ENCODE results near the gene HOXC9. TPM values are rescaled to one million over a fixed set of nuclear protein-coding genes. Genes with fewer than 3 reads are reported as not detected.

Gene HOXC9
- polyA plus RNA-seq, 1 donor from 2014 or later: not detected

GRCh38 chr12:53956914-53957536 lies 42.9 kb upstream of the HOXC9 start:
- H3K4me3 Mint-ChIP-seq: peak overlapping the region in 3 of 4 donors; percentile 55 to 83 (median 79)

GRCh38 chr12:53958128-53958527 lies 41.8 kb upstream of the HOXC9 start:
- Mint-ChIP-seq H3K27ac (peak overlapping the region in 2 of 3 donors; percentile 20 to 87), H3K4me3 (peak overlapping the region in 1 of 4 donors; percentile 4), H3K27me3 (peaks cover 87% of the 10 kb centered on the region), H3K9me3 (peaks cover 0 to 8% (median 0%) of the 10 kb centered on the region in 3 donors), H3K36me3 (peaks cover 2% of the 10 kb centered on the region), H3K4me1 (peaks cover 4 to 14% (median 12%) of the 10 kb centered on the region in 3 donors)

More at GRCh38 chr12:53956914-53957536, 42.9 kb upstream of the HOXC9 start:
- H3K27ac Mint-ChIP-seq: peak overlapping the region; percentile 59 to 87 (median 86)
- peaks cover 2% of the 10 kb centered on the region for H3K36me3 Mint-ChIP-seq
- H3K27me3 Mint-ChIP-seq: peaks cover 84% of the 10 kb centered on the region
- H3K4me1 Mint-ChIP-seq: peaks cover 0 to 14% (median 12%) of the 10 kb centered on the region in 3 donors
- H3K9me3 Mint-ChIP-seq: peaks cover 0 to 8% (median 0%) of the 10 kb centered on the region in 3 donors

- peak overlapping the region in 1 of 4 donors; percentile 74 for H3K4me3 Mint-ChIP-seq
- H3K9me3 Mint-ChIP-seq: peaks cover 0 to 8% (median 0%) of the 10 kb centered on the region in 3 donors
- no peaks in the 10 kb centered on the region for H3K36me3 Mint-ChIP-seq
- H3K4me1 Mint-ChIP-seq: peaks cover 9 to 18% (median 13%) of the 10 kb centered on the region in 3 donors
- peak overlapping the region in 2 of 3 donors; percentile 83 to 87 for H3K27ac Mint-ChIP-seq
- peaks cover 86% of the 10 kb centered on the region for H3K27me3 Mint-ChIP-seq
Observed at GRCh38 chr12:53959314-53959713, 40.6 kb upstream of the HOXC9 start.

GRCh38 chr12:53960187-53961024 lies 39.6 kb upstream of the HOXC9 start:
- peak overlapping the region in 3 of 4 donors; percentile 4 to 74 (median 17) for H3K4me3 Mint-ChIP-seq
- H3K4me1 Mint-ChIP-seq: peaks cover 15 to 20% (median 18%) of the 10 kb centered on the region in 3 donors
- peak overlapping the region; percentile 49 to 87 (median 83) for H3K27ac Mint-ChIP-seq
- H3K27me3 Mint-ChIP-seq: peaks cover 90% of the 10 kb centered on the region
- no peaks in the 10 kb centered on the region for H3K36me3 Mint-ChIP-seq
- peaks cover 0 to 10% (median 0%) of the 10 kb centered on the region in 3 donors for H3K9me3 Mint-ChIP-seq

- Mint-ChIP-seq H3K27me3 (peaks cover 92% of the 10 kb centered on the region), H3K9me3 (peaks cover 0 to 14% (median 0%) of the 10 kb centered on the region in 3 donors), H3K36me3 (no peaks in the 10 kb centered on the region), H3K4me3 (peak overlapping the region in 3 of 4 donors; percentile 4 to 46 (median 17)), H3K27ac (peak overlapping the region; percentile 74 to 87 (median 78)), H3K4me1 (peaks cover 16 to 26% (median 19%) of the 10 kb centered on the region in 3 donors)
Observed at GRCh38 chr12:53961025-53961761, 38.8 kb upstream of the HOXC9 start.

- H3K27me3 Mint-ChIP-seq: peaks cover 91% of the 10 kb centered on the region
Observed at GRCh38 chr12:53963005-53963404, 37.0 kb upstream of the HOXC9 start.

GRCh38 chr12:53963434-53964314 lies 36.3 kb upstream of the HOXC9 start:
- peak overlapping the region in 3 of 4 donors; percentile 49 to 63 (median 59) for H3K4me3 Mint-ChIP-seq
- peak overlapping the region in 2 of 3 donors; percentile 48 to 87 for H3K27ac Mint-ChIP-seq
- H3K4me1 Mint-ChIP-seq: peaks cover 12 to 31% (median 13%) of the 10 kb centered on the region in 3 donors
- H3K36me3 Mint-ChIP-seq: peaks cover 2% of the 10 kb centered on the region
- H3K9me3 Mint-ChIP-seq: peaks cover 0 to 11% (median 0%) of the 10 kb centered on the region in 3 donors
- peaks cover 90% of the 10 kb centered on the region for H3K27me3 Mint-ChIP-seq

More at GRCh38 chr12:53963005-53963404, 37.0 kb upstream of the HOXC9 start:
- Mint-ChIP-seq H3K4me3 (peak overlapping the region in 2 of 4 donors; percentile 46 to 84), H3K36me3 (peaks cover 2% of the 10 kb centered on the region), H3K27ac (peak overlapping the region in 2 of 3 donors; percentile 3 to 87), H3K4me1 (peaks cover 12 to 31% (median 13%) of the 10 kb centered on the region in 3 donors), H3K9me3 (peaks cover 0 to 11% (median 0%) of the 10 kb centered on the region in 3 donors)

GRCh38 chr12:53964315-53964713 lies 35.6 kb upstream of the HOXC9 start:
- Mint-ChIP-seq H3K27me3 (peaks cover 91% of the 10 kb centered on the region), H3K9me3 (peaks cover 0 to 11% (median 0%) of the 10 kb centered on the region in 3 donors), H3K4me3 (peak overlapping the region in 2 of 4 donors; percentile 59 to 63), H3K4me1 (peaks cover 12 to 31% (median 14%) of the 10 kb centered on the region in 3 donors), H3K36me3 (peaks cover 2% of the 10 kb centered on the region), H3K27ac (peak overlapping the region in 1 of 3 donors; percentile 87)

- Mint-ChIP-seq H3K36me3 (peaks cover 2% of the 10 kb centered on the region), H3K27me3 (peaks cover 91% of the 10 kb centered on the region), H3K4me3 (peak overlapping the region in 2 of 4 donors; percentile 28 to 59), H3K27ac (peak overlapping the region; percentile 46 to 87 (median 59)), H3K4me1 (peaks cover 10 to 31% (median 12%) of the 10 kb centered on the region in 3 donors), H3K9me3 (peaks cover 0 to 9% (median 0%) of the 10 kb centered on the region in 3 donors)
Observed at GRCh38 chr12:53965281-53966084, 34.5 kb upstream of the HOXC9 start.

- peak overlapping the region in 3 of 4 donors; percentile 3 to 59 (median 51) for H3K4me3 Mint-ChIP-seq
- peaks cover 2% of the 10 kb centered on the region for H3K36me3 Mint-ChIP-seq
- H3K9me3 Mint-ChIP-seq: peaks cover 0 to 9% (median 0%) of the 10 kb centered on the region in 3 donors
- peaks cover 93% of the 10 kb centered on the region for H3K27me3 Mint-ChIP-seq
- peak overlapping the region; percentile 46 to 87 (median 59) for H3K27ac Mint-ChIP-seq
- H3K4me1 Mint-ChIP-seq: peaks cover 10 to 31% (median 12%) of the 10 kb centered on the region in 3 donors
Observed at GRCh38 chr12:53966085-53966384, 33.9 kb upstream of the HOXC9 start.

GRCh38 chr12:53966385-53967133 lies 33.4 kb upstream of the HOXC9 start:
- Mint-ChIP-seq H3K4me3 (peak overlapping the region in 2 of 4 donors; percentile 6 to 51), H3K9me3 (peaks cover 0 to 9% (median 0%) of the 10 kb centered on the region in 3 donors), H3K4me1 (peaks cover 10 to 31% (median 12%) of the 10 kb centered on the region in 3 donors), H3K36me3 (peaks cover 2% of the 10 kb centered on the region), H3K27me3 (peaks cover 94% of the 10 kb centered on the region), H3K27ac (peak overlapping the region; percentile 46 to 87 (median 59))

GRCh38 chr12:53967421-53967925 lies 32.5 kb upstream of the HOXC9 start:
- H3K36me3 Mint-ChIP-seq: peaks cover 2% of the 10 kb centered on the region
- H3K9me3 Mint-ChIP-seq: peaks cover 0 to 9% (median 0%) of the 10 kb centered on the region in 3 donors
- peaks cover 95% of the 10 kb centered on the region for H3K27me3 Mint-ChIP-seq
- H3K27ac Mint-ChIP-seq: peak overlapping the region; percentile 39 to 87 (median 40)
- peaks cover 10 to 30% (median 12%) of the 10 kb centered on the region in 3 donors for H3K4me1 Mint-ChIP-seq
- H3K4me3 Mint-ChIP-seq: peak overlapping the region in 2 of 4 donors; percentile 54 to 72

All from IgD-negative memory B cell (primary cell).